Activated B cell treated with CpG ODN at 0.5 μM for 24 hours (primary cell): ENCODE results near the gene DUSP28. TPM values are rescaled to one million over a fixed set of nuclear protein-coding genes. Genes with fewer than 3 reads are reported as not detected.
A peak's percentile ranks its signal among the peaks of the same experiment; 100 is the strongest.

Experiments
- ATAC-seq: fragments of 200-7000 bp; cut with Tn5 transposase; one replicate; pipeline ENCODE4 v1.10.0; 2021; ENCODE audit warnings: low read depth, mild to moderate bottlenecking, moderate library complexity
- CTCF ChIA-PET: fragments of 350-600 bp; sonication (Branson Sonifier 250); formaldehyde crosslinking; loops from one replicate; lab custom pipeline; 2021; ENCODE audit warnings: antibody characterized with exemption; lab: Charles Lee
- POLR2A ChIA-PET: fragments of 350-600 bp; sonication (Branson Sonifier 250); formaldehyde crosslinking; loops from one replicate; lab custom pipeline; 2021; ENCODE audit warnings: antibody characterized with exemption; lab: Charles Lee
- DNase-seq: peaks from one replicate; pipeline ENCODE4 v3.0.0; 2022
- H3K27ac Mint-ChIP-seq: one replicate; pipeline ENCODE4 v1.8.0; 2020; ENCODE audit warnings: mixed read lengths
- H3K27me3 Mint-ChIP-seq: one replicate; pipeline ENCODE4 v1.8.0; 2021; ENCODE audit warnings: mixed read lengths
- H3K36me3 Mint-ChIP-seq: one replicate; pipeline ENCODE4 v1.8.0; 2021; ENCODE audit warnings: low read depth, mixed read lengths
- H3K4me1 Mint-ChIP-seq: one replicate; pipeline ENCODE4 v1.8.0; 2021; ENCODE audit warnings: mixed read lengths
- H3K4me3 Mint-ChIP-seq: one replicate; pipeline ENCODE4 v1.8.0; 2020; ENCODE audit warnings: mild to moderate bottlenecking, mixed read lengths
- H3K9me3 Mint-ChIP-seq: one replicate; pipeline ENCODE4 v1.8.0; 2020; ENCODE audit warnings: mixed read lengths
- CTCF ChIP-seq: fragments of 200-600 bp; IDR thresholded peaks from one replicate; pipeline ENCODE4 v1.8.0; 2022; ENCODE audit warnings: antibody characterized with exemption, mild to moderate bottlenecking
- intact Hi-C: fragments of 100-400 bp; cut with micrococcal nuclease; formaldehyde crosslinking; loops from one replicate; pipeline ENCODE4 v1.15.1; 2024
- total RNA-seq: library from RNA; stranded (reverse); gene quantifications from 2 replicates; pipeline ENCODE4 v1.2.3, GENCODE V29; 2022

DUSP28 gene
- total RNA-seq, 1 donor from 2014 or later, result 11.5 TPM

DNA sequence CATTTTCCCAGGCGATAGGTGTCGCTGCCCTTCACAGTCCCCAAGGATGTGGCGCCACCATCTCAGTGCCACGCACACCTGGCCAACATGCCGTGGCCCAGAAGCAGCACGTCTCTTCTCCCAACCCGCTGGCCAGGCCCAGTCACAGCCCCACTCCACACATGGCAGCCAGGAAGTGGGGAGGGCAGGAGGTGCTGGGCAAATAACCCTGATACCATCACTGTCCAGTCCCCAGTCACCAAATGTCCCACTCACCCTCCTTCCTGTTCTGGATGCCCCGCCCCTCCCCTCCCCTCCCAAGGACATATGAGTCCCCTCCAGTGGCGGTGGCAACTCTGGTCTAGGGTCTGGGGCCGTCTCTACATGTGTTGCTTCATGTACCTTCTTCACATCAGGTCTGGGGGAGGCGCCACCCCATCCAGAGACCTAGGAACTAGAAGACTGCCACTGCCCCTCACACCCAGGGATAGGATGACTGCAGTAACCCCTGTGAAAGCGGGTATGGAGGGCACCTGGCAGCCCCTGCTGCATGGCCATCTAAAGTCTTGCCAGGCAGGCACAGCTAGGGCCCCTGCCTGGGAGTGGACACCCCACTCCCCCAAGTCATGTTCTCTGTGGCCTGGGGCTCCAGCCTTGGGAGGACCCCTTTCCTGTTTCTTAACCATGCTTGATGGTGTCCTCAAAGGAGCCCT, 19.1 kb downstream of the DUSP28 start:
- peaks cover 52% of the 10 kb centered on the region for H3K36me3 Mint-ChIP-seq
- peak overlapping the region; percentile 68 for H3K27ac Mint-ChIP-seq
- H3K9me3 Mint-ChIP-seq, result no peaks in the 10 kb centered on the region
- ChIA-PET CTCF (interaction anchor here (0.8 to 1.9 kb wide), 3 partner anchors 10 to 15 kb away, joined by 4 to 15 read pairs (median 4); no protein-coding TSS in a partner anchor), POLR2A (interaction anchor here (1.6 to 2.0 kb wide), 2 partner anchors 13 to 18 kb away, joined by 8 to 17 read pairs; partner anchors contain the start of gene DUSP28)
- H3K4me1 Mint-ChIP-seq, result peaks cover 36% of the 10 kb centered on the region
- ATAC-seq (no peak), DNase-seq (no peak)
- TF ChIP-seq CTCF, result no peak
- H3K27me3 Mint-ChIP-seq, result no peaks in the 10 kb centered on the region
- intact Hi-C loops, result no loop called here
- no peak overlapping the region for H3K4me3 Mint-ChIP-seq

GRCh38 chr2:240579771-240580614, 19.8 kb downstream of the DUSP28 start:
- DNase-seq (peak; percentile 38), ATAC-seq (peak; percentile 25)
- Mint-ChIP-seq H3K27me3 (no peaks in the 10 kb centered on the region), H3K27ac (peak overlapping the region; percentile 68), H3K36me3 (peaks cover 49% of the 10 kb centered on the region), H3K4me1 (peaks cover 44% of the 10 kb centered on the region), H3K4me3 (no peak overlapping the region), H3K9me3 (no peaks in the 10 kb centered on the region)
- no peak for TF ChIP-seq CTCF
- intact Hi-C loops, result no loop called here
- CTCF ChIA-PET, result interaction anchor here (0.8 to 1.9 kb wide), 5 partner anchors 11 to 66 kb away, joined by 3 to 15 read pairs (median 4); partner anchors contain the start of gene RNPEPL1
- POLR2A ChIA-PET, result interaction anchor here (1.6 to 2.0 kb wide), 2 partner anchors 14 to 19 kb away, joined by 8 to 17 read pairs; partner anchors contain the start of gene DUSP28

GRCh38 chr2:240581811-240582210, 21.7 kb downstream of the DUSP28 start:
- no peak for ATAC-seq
- Mint-ChIP-seq H3K27ac (no peak overlapping the region), H3K4me3 (no peak overlapping the region), H3K4me1 (peaks cover 55% of the 10 kb centered on the region), H3K9me3 (no peaks in the 10 kb centered on the region), H3K36me3 (peaks cover 40% of the 10 kb centered on the region), H3K27me3 (no peaks in the 10 kb centered on the region)
- ChIA-PET CTCF (no interaction called here), POLR2A (no interaction called here)
- intact Hi-C loops, result no loop called here
- TF ChIP-seq CTCF, result no peak
- DNase-seq, result no peak

DNA sequence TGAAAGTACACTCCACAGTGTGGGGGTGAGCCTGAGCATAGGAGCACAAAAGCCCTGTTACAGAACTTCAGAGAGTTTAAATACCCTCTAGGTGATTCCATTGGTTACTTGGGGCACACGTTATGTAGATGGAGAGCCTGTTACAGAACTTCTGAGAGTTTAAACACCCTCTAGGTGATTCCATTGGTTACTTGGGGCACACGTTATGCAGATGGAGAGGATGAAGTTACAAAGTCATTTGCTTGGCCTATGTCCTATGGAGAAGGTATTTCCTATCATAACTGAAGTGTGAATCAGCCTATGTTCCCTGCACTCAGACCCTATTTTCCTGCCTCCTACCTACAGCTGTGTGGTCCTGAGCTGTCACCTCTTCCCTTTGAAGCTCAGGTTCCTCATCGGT, 22.6 kb downstream of the DUSP28 start:
- no peak for TF ChIP-seq CTCF
- ATAC-seq (no peak), DNase-seq (no peak)
- CTCF ChIA-PET, result no interaction called here
- POLR2A ChIA-PET, result interaction anchor here (0.7 to 1.0 kb wide), 2 partner anchors 18 to 22 kb away, joined by 3 read pairs; no protein-coding TSS in a partner anchor
- peaks cover 39% of the 10 kb centered on the region for H3K36me3 Mint-ChIP-seq
- no peak overlapping the region for H3K27ac Mint-ChIP-seq
- no peak overlapping the region for H3K4me3 Mint-ChIP-seq
- H3K9me3 Mint-ChIP-seq, result no peaks in the 10 kb centered on the region
- peaks cover 62% of the 10 kb centered on the region for H3K4me1 Mint-ChIP-seq
- intact Hi-C loops, result no loop called here
- no peaks in the 10 kb centered on the region for H3K27me3 Mint-ChIP-seq

DNA sequence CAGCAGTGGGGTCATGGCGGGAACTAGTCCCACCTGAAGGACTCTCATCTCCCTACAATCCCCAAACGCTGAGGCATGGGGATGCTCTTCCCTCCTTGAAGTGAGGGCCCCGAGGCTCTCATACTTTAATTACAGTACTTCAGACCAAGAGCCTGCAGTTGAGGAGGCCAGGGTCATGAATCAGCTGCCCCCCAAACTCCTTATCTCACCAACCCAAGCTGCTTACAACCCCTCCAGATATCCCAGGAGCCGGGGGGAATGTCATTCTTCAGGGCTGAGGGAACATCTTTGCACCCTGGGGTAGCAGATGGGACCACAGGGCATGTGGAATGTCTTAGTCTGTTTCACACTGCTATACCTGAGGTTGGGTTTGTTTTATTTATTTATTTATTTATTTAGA, 23.6 kb downstream of the DUSP28 start:
- no peak for ATAC-seq
- Mint-ChIP-seq H3K36me3 (peaks cover 36% of the 10 kb centered on the region), H3K27me3 (no peaks in the 10 kb centered on the region), H3K4me1 (peaks cover 72% of the 10 kb centered on the region), H3K4me3 (no peak overlapping the region), H3K9me3 (no peaks in the 10 kb centered on the region), H3K27ac (no peak overlapping the region)
- TF ChIP-seq CTCF, result no peak
- POLR2A ChIA-PET, result interaction anchor here (6.3 kb wide), 1 partner anchor 18 kb away, joined by 536 read pairs; the partner anchor contains the start of genes DUSP28 and RNPEPL1
- no peak for DNase-seq
- CTCF ChIA-PET, result interaction anchor here (4.1 kb wide), 1 partner anchor 17 kb away, joined by 52 read pairs; no protein-coding TSS in a partner anchor
- intact Hi-C loops, result no loop called here
